ENCODE results near the gene CXCL12.

Gene CXCL12

GRCh38 chr10:44361109-44361508, 23.8 kb downstream of the CXCL12 start:
- DNase-seq: no peak

- DNase-seq: no peak
Measured at GRCh38 chr10:44358080-44358771, 26.7 kb downstream of the CXCL12 start.

GRCh38 chr10:44357023-44357540, 27.8 kb downstream of the CXCL12 start:
- DNase-seq: no peak

- DNase-seq: no peak
Measured at GRCh38 chr10:44356139-44357022, 28.5 kb downstream of the CXCL12 start.

GRCh38 chr10:44355630-44356029, 29.3 kb downstream of the CXCL12 start:
- no peak for DNase-seq

GRCh38 chr10:44354771-44355170, 30.1 kb downstream of the CXCL12 start:
- no peak for DNase-seq

- DNase-seq: no peak
Measured at GRCh38 chr10:44353721-44354120, 31.2 kb downstream of the CXCL12 start.

GRCh38 chr10:44353128-44353390, 31.8 kb downstream of the CXCL12 start:
- DNase-seq: no peak

- no peak for DNase-seq
Measured at GRCh38 chr10:44352316-44353127, 32.4 kb downstream of the CXCL12 start.

GRCh38 chr10:44348496-44348895, 36.4 kb downstream of the CXCL12 start:
- no peak for DNase-seq

GRCh38 chr10:44347609-44348400, 37.1 kb downstream of the CXCL12 start:
- DNase-seq: no peak

GRCh38 chr10:44344727-44345126, 40.2 kb downstream of the CXCL12 start:
- DNase-seq: no peak

- DNase-seq: no peak
Measured at GRCh38 chr10:44343843-44344242, 41.1 kb downstream of the CXCL12 start.

GRCh38 chr10:44341886-44342285, 43.0 kb downstream of the CXCL12 start:
- DNase-seq: no peak

- DNase-seq: no peak
Measured at GRCh38 chr10:44340557-44340956, 44.3 kb downstream of the CXCL12 start.

GRCh38 chr10:44339218-44339617, 45.7 kb downstream of the CXCL12 start:
- DNase-seq: no peak

- no peak for DNase-seq
Measured at GRCh38 chr10:44337081-44337480, 47.8 kb downstream of the CXCL12 start.

GRCh38 chr10:44335330-44336021, 49.4 kb downstream of the CXCL12 start:
- DNase-seq: no peak

GRCh38 chr10:44334621-44335184, 50.2 kb downstream of the CXCL12 start:
- no peak for DNase-seq

GRCh38 chr10:44334091-44334490, 50.8 kb downstream of the CXCL12 start:
- no peak for DNase-seq

- no peak for DNase-seq
Measured at GRCh38 chr10:44333511-44333910, 51.4 kb downstream of the CXCL12 start.

- DNase-seq: no peak
Measured at GRCh38 chr10:44332465-44332864, 52.4 kb downstream of the CXCL12 start.
